DND-41 (cell line): ENCODE data around the gene SPRYD4.

ENCODE experiments used
- CTCF ChIP-seq: IDR thresholded peaks from 2 replicates; pipeline ENCODE4 v1.5.1; 2012; ENCODE audit warnings: borderline replicate concordance, low read length, moderate library complexity, mild to moderate bottlenecking; ENCODE audit not compliant: poor library complexity, severe bottlenecking; ENCODE audit errors: extremely low read depth
- EZH2 ChIP-seq: IDR thresholded peaks from 3 replicates; pipeline ENCODE4 v1.6.1; 2012; ENCODE audit warnings: borderline replicate concordance, low read depth, mild to moderate bottlenecking, moderate library complexity, low read length, inconsistent platforms; ENCODE audit not compliant: severe bottlenecking

- TF ChIP-seq CTCF (no peak), EZH2 (no peak)
These were observed 11.2 kb downstream of the SPRYD4 start for GRCh38 chr12:56479625-56480024.
